KBM-7 (cell line): ENCODE data around the gene ADAMTSL1.

Experiments
- DNase-seq: peaks from one replicate; pipeline ENCODE4 v3.0.0-alpha.2; 2015
- in situ Hi-C: fragments of 300-500 bp; cut with MboI; formaldehyde crosslinking; loops from 2 replicates; pipeline ENCODE4 v1.14.3; 2020; ENCODE audit warnings: low sequenced_read_pairs, low pct_unique_long_range_greater_than_20kb, mixed read lengths

ADAMTSL1 gene

DNA sequence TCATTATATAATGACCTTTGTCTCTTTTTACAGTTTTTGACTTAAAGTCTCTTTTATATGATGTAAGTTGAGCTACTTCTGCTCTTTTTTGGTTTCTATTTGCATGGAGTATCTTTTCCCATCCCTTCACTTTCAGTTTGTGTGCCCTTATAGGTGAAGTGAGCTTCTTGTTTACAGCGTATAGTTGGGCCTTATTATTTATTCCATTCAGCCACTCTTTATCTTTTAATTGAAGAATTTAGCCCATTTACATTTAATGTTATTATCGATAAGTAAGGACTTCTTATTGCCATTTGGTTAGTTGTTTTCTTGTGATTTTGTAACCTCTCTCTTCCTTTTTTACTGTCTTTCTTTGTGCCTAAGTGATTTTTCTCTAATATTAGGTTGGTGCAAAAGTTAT, 117.3 kb downstream of the ADAMTSL1 start:
- in situ Hi-C loops: no loop called here

DNA sequence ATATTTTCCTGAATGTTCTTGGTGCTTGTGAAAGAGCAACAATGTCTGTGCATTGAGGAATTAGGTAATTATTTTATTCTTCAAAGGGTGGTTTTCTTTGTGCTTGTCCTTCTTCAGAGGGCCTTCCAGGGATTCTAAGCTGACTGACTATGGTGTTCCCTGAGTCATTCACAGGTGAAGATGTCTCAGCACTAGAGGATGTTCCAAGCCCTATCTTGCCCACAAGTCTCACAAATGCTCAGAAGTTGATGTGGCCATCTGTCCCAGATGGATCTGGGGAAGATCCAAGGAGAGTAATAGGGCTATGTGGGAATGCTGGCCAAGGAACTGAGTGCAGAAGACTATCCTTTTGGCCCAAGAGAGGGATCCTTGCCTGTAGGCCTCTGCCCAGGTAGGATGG, 120.9 kb downstream of the ADAMTSL1 start:
- DNase-seq: no peak
- in situ Hi-C loops: no loop called here

More for the DNA sequence above, 117.3 kb downstream of the ADAMTSL1 start:
- no peak for DNase-seq

DNA sequence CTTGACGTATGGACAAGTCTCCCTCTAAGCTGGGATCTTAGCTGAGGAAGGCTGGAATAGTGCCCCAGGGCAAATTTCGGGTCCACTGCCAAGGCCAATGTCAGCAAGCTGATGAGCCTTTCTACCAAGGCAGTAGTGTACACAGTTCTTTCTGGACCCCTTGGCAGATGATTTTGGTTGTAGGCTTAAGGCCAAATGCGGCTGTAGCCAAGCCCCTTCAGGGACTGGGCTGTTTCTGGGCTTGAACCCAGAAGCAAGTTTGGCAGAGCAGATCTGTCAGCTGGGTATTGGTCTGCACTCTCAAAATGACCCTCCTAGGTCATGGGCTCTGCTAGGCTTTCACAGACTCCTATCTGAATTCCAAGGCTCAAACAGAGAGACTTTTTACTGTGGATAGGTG, 121.6 kb downstream of the ADAMTSL1 start:
- in situ Hi-C loops: no loop called here
- no peak for DNase-seq

DNA sequence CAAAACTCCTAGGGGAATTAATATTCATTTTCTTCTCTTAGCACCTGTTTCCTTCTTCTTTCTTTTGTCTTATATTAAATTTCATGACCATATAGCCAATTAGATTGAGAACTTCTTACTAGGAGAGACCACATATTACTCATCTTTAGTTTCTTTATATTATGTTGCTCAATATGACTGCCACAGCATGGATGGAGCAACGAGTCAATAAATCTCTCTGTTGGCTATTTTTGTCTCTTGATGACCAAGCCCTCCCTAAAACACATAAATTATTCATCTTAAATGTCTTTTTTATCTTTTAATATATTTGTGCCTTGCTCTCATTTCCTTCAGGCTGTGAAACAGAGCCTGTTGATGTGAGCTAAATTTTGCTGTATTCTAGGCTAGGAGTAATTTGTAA, 123.0 kb downstream of the ADAMTSL1 start:
- no peak for DNase-seq
- in situ Hi-C loops: no loop called here

DNA sequence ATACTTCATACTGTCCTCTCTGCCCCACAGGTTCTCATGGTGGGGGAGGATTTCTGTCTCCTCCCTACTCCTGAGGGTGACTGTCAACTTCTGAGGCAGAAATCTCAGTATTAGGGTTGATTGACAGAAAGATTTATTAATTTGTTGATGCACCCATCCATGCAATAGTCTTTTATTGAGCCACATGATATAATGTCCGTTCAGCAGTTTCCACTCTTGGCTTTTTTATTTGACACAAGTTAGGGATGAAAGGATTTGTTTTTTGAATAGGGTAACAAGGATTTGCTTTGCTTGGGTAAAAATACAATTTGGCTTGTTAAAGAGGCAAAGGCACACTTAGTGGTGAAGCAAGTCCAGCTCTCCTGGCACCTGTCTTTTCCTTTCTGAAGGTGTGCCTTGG, 125.0 kb downstream of the ADAMTSL1 start:
- no peak for DNase-seq
- in situ Hi-C loops: no loop called here

DNA sequence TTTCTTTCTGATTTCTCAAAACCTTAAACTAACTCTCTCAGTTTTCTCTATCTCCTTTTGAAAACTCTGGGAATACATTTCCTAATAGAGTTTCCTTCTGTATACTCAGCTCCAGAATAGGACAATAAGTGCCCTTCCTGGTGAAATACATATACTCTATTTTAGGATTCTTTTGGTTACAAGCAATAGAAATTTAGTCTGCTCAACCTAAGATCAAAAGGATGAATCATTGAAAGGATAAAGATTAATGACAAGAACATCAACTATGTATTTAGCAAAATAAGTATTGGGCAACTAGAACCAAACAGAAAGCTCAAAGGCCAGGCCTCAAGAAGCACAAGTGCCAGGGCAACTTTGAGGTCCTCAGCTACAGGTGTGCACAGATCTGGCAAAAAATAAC, 127.1 kb downstream of the ADAMTSL1 start:
- in situ Hi-C loops: no loop called here

DNA sequence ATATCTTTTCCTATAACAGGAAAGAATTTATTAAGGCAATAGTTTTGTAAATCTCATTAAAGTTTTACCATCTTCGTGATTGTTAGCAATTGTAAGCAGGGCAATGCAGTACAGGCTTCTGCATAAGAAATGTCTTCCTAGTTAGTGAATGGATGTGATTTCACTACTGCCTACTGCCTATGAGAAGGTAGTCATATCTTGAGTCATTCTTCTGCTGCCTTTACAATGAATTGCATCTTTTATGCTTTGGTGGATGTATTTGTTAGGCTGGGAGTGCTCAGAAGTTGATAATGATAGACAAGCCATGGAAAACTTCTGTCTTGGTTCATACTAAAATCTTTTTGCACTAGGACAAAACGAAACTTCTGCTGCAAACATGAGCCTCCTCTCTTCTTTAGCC, 128.0 kb downstream of the ADAMTSL1 start:
- DNase-seq: no peak
- in situ Hi-C loops: no loop called here

More for the DNA sequence above, 127.1 kb downstream of the ADAMTSL1 start:
- no peak for DNase-seq

DNA sequence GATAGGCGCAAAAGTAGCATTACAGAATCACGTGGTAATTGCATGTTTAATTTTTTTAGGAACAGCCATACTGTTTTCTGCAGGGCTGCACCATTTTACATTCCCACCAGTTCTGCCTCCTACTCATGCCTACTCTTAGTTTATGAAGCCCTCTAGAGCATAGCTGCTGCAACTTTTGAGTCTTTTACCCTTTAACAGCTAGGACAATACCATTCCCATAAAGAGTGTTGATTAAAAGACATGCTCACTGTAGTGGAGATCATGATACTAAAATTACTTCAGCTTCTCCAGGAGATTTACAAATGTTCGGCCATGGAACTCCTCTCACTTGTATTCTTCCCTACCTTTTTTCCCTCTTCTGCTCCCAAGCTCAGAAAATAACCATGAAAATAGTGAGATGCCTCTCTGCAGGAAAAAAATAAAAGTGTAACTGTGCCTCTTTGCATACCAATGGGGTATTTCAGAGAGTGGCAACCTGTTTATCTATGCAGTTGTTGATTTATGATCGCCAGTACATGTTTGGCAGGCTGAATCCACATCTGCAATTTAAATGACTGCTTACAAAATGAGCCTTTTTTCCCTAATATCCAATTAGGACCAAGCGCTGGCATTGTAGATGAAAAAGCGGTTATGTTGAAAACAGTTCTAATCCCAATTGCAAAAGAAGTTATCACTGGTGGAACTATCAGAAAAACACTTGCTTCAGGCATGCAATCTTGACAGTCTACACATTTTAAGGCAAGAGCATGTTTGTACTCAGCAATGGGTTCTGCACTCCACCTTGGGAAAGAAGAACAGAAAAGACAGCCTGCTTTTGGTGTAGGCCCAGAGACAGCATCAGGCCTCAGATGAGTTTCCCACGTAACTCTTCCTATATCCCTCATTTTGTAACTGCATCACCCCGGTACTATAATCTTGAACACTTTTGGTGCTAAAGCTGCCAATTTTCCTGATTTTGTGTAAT, 131.1 kb downstream of the ADAMTSL1 start:
- in situ Hi-C loops: no loop called here
- no peak for DNase-seq

DNA sequence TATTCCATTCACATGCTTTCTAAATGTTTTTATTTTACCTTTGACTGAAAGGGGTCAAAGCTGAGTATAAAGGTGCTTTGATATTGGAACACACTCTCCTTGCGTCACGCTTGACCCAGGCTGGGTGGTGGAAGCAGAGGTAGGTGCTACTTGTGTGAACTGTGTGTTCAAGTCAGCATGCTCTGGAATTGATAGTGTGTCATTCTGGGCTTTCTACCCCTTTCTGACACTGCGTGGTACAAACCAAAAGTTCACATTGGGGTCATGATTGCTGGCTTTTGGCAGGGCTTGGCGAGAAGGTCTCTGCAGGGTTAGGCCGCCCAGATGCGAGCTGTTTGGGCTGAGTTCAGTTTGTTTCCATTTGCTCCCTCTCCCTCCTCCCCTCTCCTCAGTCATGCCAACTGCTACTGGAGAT, 131.8 kb downstream of the ADAMTSL1 start:
- DNase-seq: no peak
- in situ Hi-C loops: no loop called here

DNA sequence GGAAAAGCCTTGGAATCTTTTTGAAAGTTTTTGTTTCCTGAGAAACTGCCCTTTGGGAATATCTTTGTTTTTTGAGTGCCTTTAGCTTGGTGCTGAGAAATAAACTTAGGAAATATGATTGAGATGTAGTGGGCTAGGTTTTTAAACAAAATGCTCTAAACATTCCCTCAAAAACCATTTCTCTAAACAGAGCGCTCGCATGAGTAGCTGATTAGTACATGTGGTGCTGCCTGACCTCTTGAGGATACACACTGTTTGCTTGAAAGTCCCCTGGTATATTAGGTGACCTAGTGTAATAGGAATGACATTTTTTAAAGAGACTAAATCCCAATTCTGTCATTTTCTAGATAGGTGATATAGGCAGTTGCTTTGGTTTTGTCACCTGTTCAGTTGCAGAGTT, 132.3 kb downstream of the ADAMTSL1 start:
- in situ Hi-C loops: no loop called here
- DNase-seq: no peak

DNA sequence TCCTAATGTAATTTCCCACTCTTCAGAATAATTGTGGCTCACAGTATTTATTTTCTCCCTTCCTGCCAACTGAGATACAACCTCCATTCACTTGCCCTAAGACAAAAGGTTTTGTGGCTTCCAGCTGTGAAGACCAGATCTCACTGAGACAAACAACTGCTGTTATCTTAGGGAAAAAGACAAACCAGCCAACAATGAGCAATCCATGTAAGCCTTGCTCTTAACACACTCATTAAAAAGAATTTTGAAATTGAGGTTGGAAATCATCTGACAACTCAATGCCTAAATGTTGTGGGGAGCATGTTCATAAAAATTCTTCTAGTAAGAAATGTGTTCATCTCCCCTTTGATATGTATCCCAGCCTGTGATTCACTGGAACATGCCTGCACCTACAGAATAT, 132.9 kb downstream of the ADAMTSL1 start:
- in situ Hi-C loops: no loop called here
- DNase-seq: no peak

DNA sequence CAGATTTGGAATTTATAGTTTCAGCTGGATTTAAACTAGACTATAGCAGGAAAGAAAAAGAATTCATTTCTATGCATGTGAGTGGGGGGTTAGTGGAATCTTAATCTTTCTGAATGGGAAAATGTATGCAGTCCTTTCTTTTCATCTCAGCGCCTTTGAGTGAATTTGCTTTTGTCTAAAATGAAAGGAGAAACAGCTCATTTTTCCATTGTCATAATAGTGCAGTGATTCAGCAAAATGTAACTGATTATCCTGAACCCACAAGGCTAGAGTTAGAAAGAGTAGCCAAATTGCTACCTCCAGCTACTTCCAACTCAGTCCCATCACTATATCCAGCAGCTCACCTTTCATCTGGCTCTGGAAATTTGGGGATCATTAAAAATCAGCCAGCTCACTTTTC, 134.4 kb downstream of the ADAMTSL1 start:
- no peak for DNase-seq
- in situ Hi-C loops: no loop called here

DNA sequence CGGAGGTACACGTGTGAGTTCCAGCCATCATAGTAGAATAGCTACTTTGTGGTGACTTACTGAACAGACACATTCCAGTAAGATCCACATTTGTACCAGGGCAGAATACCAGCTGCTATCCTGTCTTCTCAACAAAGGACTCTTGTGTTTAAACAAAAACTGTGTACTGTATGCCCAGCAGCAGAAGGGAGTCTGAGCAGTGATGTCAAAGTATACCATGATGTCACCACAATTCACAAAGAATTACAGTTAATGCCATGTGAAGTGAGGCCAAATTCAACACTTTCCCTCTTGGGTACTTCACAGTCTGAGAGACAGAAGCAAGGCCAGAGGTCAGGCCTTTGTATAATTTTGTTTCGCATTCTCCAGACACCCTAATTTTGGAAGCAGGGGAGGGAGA, 137.0 kb downstream of the ADAMTSL1 start:
- in situ Hi-C loops: no loop called here
- no peak for DNase-seq

DNA sequence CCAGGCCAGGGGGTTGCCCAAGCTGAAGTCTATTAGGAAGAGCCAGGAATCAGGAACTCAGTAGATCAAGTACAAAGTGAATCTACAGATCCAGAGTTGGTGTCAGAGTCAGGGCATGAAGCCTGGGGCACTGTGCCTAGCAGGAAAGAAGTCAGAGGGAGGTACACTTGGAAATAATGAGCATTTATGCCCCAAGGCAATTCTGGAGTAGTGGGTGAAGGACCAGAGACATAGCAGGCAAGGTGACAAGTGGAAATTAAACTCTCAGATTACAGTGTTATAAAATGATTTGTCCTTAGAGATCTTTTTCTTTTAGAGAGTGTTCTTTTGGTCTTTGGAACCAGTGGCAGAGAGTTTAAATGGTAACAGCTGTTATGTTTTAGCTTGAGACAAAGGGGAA, 138.0 kb downstream of the ADAMTSL1 start:
- in situ Hi-C loops: no loop called here
- no peak for DNase-seq

DNA sequence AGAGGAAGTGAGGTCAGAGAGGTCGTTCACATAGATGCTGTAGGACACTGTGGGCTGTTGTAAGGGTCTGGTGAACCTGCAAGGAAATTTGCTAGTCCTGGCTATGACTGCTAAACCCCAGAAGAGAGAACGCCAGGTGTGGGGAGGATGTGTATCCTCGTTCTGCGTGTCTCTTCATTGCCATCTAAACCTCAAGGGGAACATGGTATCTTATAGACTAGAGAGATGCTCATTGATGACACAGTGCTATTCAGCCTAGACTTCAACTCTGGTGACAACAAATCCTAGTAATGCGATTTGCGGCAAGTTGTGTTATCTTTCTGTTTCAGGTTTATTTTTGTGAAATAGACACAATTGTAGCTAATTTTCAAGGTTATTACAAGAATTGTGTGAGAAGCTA, 140.2 kb downstream of the ADAMTSL1 start:
- in situ Hi-C loops: no loop called here
- no peak for DNase-seq

DNA sequence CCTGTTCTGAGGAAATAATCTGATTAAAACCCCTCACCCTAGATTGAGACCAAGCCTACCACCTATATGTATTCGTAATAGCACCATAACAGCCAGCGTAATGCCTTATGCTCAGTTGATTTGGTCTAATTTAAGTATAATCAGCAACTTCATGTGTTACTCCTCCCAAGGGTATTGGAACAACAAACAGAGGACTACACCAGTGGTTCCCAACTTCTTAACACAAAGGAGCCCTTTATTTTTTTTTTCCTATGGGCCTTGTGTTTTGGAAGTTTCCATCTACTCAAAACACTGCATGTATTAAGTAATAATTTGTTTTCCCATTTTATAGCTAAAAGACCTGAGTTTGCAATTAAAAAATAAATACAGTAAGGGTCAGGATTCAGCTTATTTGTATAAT, 140.7 kb downstream of the ADAMTSL1 start:
- in situ Hi-C loops: no loop called here
- DNase-seq: no peak

DNA sequence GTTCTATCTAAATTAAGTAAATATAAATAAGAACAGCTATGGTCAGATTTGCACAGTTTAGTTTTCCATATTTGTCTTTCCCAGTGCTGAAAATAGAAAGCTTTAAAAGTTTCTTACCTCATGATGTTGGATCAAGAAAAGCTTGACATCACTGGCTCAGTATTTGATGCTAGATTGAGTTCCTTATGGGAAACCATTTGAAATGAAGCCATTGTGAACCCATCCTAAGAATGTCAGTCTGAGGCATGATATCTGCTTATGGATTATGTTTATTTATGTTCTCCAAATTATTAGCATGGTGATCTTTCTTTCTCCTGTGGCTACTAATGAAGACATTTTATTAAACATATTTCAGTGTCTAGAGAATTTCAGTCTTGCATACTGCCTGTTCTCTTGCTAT, 143.0 kb downstream of the ADAMTSL1 start:
- in situ Hi-C loops: no loop called here
- DNase-seq: no peak

DNA sequence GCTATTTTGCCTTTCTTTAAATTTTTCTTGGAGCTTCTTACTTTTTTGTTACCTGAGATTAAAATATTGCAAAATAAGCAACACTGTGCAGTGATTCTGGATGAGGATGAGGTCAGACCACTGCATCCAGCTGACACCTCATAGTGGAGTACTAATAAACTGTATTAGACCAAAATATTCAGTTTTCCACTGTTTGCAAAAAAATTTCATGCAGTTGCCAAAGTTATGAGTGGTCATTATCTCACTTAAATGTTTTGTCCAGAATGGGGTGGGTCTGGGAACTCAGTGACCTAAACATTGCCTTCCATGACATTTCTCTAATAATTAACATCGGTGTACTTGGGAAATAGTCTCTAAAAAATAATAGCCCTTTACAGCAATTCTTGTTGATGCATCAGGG, 143.8 kb downstream of the ADAMTSL1 start:
- no peak for DNase-seq
- in situ Hi-C loops: no loop called here

DNA sequence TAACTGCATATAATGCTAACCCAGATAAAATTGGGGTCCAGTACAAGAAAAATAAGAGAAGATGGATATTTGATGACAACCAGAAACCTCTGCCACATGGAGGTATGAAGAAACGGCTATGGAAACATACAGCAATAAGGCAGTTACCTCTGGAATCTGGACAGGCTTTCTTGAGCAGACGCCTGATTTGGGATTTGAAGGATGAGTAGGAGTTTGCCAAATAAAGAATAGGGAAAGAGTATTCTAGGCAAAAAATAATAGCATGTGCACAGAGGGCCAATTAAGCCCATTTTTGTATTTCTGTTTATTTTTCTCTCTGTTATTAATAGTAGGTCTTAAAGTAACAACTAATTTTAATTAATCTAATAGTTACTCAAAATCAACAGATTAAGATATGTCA, 144.9 kb downstream of the ADAMTSL1 start:
- in situ Hi-C loops: no loop called here
- no peak for DNase-seq

DNA sequence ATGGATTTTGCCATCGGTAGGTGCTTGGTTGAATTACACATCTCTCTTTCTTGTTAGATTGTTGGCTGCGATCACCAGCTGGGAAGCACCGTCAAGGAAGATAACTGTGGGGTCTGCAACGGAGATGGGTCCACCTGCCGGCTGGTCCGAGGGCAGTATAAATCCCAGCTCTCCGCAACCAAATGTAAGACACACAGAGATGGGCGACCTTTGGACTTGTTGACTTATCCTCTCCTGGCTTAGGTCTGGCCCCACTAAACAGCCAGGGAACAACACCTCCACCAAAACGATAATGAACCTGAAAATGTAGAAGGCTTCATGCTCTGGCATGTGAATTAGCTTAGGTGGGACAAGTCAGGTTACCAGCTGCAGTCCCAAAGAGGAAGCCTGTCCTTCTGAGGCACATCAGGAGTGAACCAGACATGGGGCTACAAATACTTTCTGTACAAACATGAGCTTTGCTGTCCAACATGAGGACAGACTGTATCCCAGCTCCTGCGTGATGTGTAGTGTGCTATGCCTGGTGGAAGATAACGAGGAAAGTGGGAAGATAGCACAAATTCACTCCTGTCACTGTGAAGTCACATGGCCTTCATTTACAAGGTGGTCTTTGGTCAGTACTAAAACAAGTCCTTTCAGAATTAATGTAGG, 148.4 kb downstream of the ADAMTSL1 start:
- in situ Hi-C loops: no loop called here
- no peak for DNase-seq
